Measurements from ENCODE around the gene NF1.
A peak's percentile ranks its signal among the peaks of the same experiment; 100 is the strongest.
"Not testable (repeated sequence)": the region's sequence is repeated elsewhere in the genome, so short reads cannot be mapped to it uniquely, and the experiment has no call there.

Gene NF1

GRCh38 chr17:31094600-31095235, at the start of gene NF1:
NF1 (plus strand) TSS chr17:31094977; CDS start chr17:31095310, 333 bp downstream.
- DNase-seq = peak; percentile 91 to 94

- not testable (repeated sequence) for DNase-seq
Measured at GRCh38 chr17:31046856-31047425, 47.8 kb upstream of the NF1 start.

GRCh38 chr17:31048142-31048541, 46.6 kb upstream of the NF1 start:
- no peak for DNase-seq

GRCh38 chr17:31048780-31049179, 46.0 kb upstream of the NF1 start:
- DNase-seq = no peak

- DNase-seq = no peak
Measured at GRCh38 chr17:31050948-31051347, 43.8 kb upstream of the NF1 start.

GRCh38 chr17:31051506-31051905, 43.3 kb upstream of the NF1 start:
- DNase-seq = no peak

GRCh38 chr17:31052187-31052889, 42.4 kb upstream of the NF1 start:
- no peak for DNase-seq

GRCh38 chr17:31053071-31053470, 41.7 kb upstream of the NF1 start:
- DNase-seq = no peak

- no peak for DNase-seq
Measured at GRCh38 chr17:31054761-31055160, 40.0 kb upstream of the NF1 start.

- no peak for DNase-seq
Measured at GRCh38 chr17:31058976-31059375, 35.8 kb upstream of the NF1 start.

GRCh38 chr17:31060791-31061550, 33.8 kb upstream of the NF1 start:
- no peak for DNase-seq

GRCh38 chr17:31061678-31062077, 33.1 kb upstream of the NF1 start:
- DNase-seq = no peak

- DNase-seq = no peak
Measured at GRCh38 chr17:31062346-31062745, 32.4 kb upstream of the NF1 start.

- DNase-seq = no peak
Measured at GRCh38 chr17:31064707-31065106, 30.1 kb upstream of the NF1 start.

GRCh38 chr17:31067691-31068184, 27.0 kb upstream of the NF1 start:
- DNase-seq = no peak

GRCh38 chr17:31068291-31068690, 26.5 kb upstream of the NF1 start:
- DNase-seq = peak in 1 of 2 donors; percentile 35

GRCh38 chr17:31072186-31072585, 22.6 kb upstream of the NF1 start:
- no peak for DNase-seq

GRCh38 chr17:31073411-31073810, 21.4 kb upstream of the NF1 start:
- no peak for DNase-seq

GRCh38 chr17:31074772-31075555, 19.8 kb upstream of the NF1 start:
- DNase-seq = no peak

GRCh38 chr17:31078290-31078689, 16.5 kb upstream of the NF1 start:
- DNase-seq = no peak

GRCh38 chr17:31079731-31080130, 15.0 kb upstream of the NF1 start:
- no peak for DNase-seq

- no peak for DNase-seq
Measured at GRCh38 chr17:31085563-31085962, 9.2 kb upstream of the NF1 start.

- no peak for DNase-seq
Measured at GRCh38 chr17:31089471-31089870, 5.3 kb upstream of the NF1 start.
